HG03521 (cell line): ENCODE measurements around the gene BRSK2.

Experiments
- ATAC-seq: cut with Tn5 transposase; IDR thresholded peaks from one replicate; pipeline ENCODE4 v1.9.1; 2021; ENCODE audit warnings: mild to moderate bottlenecking, moderate library complexity; ENCODE audit not compliant: unreplicated experiment

Gene BRSK2

DNA sequence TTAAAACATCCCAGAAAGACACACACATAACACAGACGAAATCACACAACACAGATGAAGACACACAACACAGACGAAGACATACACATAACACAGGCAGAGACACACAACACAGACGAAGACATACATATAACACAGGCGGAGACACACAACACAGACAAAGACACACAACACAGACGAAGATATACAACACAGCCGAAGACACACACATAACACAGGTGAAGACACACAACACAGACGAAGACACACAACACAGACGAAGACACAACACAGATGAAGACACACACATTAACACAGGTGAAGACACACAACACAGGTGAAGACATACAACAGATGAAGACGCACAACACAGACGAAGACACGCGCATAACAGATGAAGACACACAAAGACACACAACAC lies 101.6 kb downstream of the BRSK2 start:
- ATAC-seq, result no peak

- no peak for ATAC-seq
Measured at GRCh38 chr11:1493650-1494244, 104.0 kb downstream of the BRSK2 start.

- ATAC-seq, result no peak
Measured at GRCh38 chr11:1494650-1495049, 104.9 kb downstream of the BRSK2 start.

GRCh38 chr11:1496091-1496760 lies 106.5 kb downstream of the BRSK2 start:
- no peak for ATAC-seq

DNA sequence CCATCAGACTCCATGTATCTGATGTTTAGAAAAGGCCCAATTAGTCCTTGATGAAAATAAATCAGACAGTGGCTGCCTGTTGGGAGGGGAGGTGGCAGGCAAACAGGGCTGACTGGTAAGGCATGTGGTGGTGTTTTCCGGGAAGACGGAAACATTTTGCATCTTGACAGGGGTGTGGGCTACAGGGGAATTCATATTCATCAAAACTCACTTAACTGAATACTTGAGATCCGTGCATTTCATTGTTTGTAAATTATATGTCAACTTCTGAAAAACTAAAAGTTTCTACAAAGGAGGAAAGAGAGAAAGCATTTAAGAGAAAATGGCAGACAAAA lies 107.0 kb downstream of the BRSK2 start:
- ATAC-seq, result no peak

DNA sequence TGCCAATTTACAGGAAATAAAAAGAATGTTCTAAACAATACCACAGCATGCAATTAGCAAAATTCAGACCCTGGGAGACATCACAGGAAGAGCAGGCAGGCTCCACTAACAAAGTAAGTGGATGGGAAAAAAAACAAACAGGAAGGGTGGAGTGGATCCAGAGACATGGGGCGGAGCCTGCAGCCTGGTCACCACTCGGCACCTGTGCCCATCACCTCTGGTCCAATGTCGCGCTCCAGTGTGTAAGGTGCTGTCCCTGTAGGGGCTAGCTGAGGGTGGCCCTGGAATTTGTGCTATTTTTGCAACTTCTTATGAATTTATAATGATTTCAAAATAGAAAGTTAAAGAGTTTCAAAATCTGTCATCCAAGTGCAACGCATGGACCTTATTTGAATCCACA lies 107.9 kb downstream of the BRSK2 start:
- no peak for ATAC-seq

- ATAC-seq, result no peak
Measured at GRCh38 chr11:1498262-1498661, 108.5 kb downstream of the BRSK2 start.

- no peak for ATAC-seq
Measured at GRCh38 chr11:1499261-1499890, 109.6 kb downstream of the BRSK2 start.

DNA sequence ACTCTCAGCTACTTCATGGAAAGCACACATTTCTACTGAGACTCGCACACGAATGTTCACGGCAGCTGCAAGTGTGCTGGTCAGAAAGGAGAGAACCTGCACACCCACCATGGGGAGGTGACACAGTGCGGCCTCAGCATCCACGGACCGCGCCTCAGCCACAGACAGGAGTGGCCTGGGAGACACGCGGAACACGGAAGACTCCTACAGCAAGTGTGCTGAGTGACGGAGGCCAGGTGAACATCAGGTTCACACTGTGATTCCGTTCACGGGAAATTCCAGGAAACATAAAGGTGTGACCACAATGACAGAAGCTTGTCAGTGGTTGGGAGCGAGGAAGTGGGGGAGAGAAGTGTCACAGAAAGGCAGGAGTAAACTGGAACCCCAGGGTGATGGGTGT lies 110.2 kb downstream of the BRSK2 start:
- ATAC-seq, result no peak

- no peak for ATAC-seq
Measured at GRCh38 chr11:1500466-1501420, 111.0 kb downstream of the BRSK2 start.

DNA sequence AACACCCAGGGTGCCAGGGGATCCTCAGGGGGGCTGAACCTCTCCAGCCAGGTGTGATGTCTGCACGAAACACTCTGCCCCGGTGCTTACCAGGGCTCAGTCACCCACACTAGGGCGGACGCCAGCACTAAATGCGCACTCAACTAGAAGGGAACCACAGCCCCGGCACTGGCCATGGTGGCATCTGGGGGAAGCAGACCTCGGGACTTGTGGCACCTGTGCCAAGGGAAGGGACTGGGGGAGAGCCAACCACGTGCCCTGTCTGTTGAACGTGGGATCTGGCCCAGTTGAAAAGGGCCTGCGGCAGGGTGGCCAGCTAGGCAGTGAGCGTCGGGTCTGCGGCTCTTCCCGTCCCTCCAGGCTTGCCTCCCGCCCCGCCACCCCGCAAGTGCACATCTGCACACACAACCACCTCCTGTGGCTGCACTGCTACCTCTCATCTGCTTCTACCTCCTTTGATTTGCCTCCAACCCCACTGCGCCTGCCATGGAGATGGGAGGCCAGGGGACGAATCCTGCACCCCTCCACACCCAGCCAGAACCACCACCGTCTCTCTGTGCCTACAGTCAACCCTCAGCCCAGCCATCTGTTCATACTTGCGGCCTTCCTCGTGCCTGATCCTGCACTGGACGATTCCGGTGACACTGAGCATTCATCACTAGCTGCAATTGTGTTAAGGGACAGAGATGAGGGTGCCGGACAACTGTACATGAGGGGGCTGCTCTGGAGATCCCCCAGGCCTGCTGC lies 111.9 kb downstream of the BRSK2 start:
- no peak for ATAC-seq

- ATAC-seq, result no peak
Measured at GRCh38 chr11:1502168-1502953, 112.6 kb downstream of the BRSK2 start.

DNA sequence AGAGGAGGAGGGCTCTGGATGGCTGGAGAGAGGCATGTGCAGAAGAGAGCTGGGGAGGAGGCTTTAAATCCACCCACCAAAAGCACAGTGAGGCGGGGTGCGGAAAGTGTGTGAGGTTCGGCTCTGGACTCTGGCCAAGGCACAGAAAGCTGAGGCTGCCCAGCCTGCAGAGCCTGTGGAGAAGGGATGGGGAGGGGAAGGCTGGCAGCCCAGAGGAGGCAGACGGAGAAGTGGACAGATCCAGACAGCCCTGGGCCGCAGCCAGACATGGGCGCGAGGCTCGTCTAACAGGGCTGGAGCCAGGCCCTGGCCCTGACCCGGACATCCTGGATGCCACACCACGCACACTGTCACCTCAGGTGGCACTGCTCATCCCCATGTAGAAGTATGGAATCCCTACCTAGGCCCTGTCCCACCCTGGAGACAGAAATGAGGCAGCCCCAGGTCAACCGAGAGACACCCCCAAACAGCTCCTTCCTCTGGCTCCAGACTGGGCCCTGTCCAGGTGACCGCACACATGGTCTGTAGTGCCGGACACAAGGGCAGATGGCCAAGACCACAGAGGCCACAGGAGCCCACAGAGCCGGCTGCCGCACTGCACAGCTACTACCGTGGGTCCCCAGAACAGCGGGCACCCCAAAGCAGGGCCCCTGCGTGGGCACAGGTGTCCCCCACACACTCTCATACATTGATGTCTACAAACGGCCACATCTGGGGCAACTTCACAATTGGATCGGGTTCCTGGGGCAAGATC lies 113.4 kb downstream of the BRSK2 start:
- no peak for ATAC-seq

DNA sequence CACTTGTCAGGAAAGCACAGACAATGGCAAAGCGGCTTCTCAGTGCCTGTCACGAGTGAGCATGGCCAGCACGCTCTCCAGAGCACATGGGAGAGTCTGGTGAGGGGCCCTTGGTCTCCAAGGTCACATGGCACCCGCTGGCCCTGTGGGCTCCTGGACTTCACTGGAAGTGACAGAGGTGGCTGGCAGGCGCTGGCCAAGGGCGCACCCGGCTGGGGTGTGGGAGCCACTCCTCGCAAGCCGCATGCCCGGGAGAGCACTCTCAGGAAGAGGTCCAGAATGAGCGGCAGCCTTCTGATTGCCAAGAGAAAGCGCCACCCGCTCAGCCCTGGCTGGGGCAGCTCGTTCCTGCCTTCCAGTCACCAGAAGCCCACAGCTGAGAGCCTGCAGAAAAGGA lies 114.0 kb downstream of the BRSK2 start:
- ATAC-seq, result no peak

DNA sequence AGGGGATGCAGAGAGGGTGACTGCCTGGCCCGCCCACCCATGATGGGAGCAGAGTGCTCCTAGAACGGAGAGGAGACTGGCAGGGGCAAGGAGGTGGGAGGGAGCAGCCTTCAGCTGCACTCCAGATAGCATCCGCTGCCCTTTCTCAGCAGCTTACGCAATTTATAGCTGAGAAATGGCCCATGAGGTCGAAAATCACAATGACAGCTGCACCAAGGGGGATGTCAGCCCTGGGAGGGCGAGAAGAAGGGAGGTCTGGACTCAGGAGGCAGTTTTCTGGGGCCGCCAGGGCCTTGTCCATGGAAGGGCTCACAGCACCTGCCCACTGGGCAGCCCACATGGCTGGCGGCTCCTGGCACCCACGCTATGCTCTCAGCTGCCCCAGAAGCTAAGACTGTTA lies 114.4 kb downstream of the BRSK2 start:
- no peak for ATAC-seq

DNA sequence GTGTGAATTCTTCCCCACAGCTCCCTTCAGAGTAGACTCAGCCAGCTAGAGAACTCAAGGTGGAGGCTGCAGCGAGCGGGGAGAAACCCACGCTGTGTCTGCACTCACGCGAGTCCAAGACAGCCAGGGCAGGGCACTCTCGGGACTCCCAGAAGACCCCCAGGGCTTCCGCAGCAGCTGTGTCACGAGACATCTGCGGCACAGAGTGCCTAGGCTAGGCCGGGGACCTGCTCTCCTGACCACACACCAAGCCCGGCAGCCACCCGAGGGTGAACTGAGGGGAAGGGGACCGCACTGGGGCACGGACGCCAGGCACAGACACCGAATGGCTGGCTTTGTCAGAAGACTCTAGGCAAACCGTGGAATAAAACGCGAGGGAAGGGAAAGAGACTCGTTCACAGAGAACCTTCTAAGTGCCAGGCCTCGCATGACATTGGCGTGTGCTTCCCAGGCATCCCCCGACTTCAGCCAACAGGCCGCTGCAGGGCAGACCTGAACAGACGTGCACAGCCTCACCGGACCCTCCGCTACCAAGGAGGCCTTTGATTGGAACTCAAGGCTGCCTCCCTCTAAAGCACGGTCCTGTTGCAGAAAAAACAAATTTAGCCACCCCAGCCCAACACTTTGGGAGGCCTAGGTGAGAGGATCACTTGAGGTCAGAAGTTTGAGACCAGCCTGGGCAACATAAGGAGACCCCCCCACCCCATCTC lies 115.0 kb downstream of the BRSK2 start:
- ATAC-seq, result no peak

DNA sequence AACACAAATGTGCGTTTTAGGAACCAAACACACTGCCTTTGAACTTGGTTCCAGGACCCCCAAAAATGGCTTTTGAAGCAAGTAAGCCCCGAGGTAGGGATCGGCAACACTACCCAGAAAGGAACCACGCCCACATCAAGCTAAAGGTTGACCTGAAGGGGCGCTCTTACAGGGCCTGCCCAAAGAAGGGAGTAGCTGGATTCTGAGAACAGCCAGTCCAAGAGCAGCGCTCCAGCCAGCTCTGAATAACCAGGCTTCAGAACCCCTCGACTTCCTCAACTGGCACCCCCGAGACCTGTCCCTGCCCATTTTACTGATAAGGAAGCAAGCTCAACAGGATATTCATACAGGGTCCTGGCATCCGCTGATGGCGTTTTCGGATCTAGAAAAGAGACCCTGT lies 115.7 kb downstream of the BRSK2 start:
- no peak for ATAC-seq

- ATAC-seq, result no peak
Measured at GRCh38 chr11:1506981-1507380, 117.2 kb downstream of the BRSK2 start.
